ENCODE measurements around the gene SDC1. TPM values are rescaled to one million over a fixed set of nuclear protein-coding genes. Genes with fewer than 3 reads are reported as not detected.

The SDC1 gene
- total RNA-seq, 1 experiment from 2014 or later: 26.5 TPM

DNA sequence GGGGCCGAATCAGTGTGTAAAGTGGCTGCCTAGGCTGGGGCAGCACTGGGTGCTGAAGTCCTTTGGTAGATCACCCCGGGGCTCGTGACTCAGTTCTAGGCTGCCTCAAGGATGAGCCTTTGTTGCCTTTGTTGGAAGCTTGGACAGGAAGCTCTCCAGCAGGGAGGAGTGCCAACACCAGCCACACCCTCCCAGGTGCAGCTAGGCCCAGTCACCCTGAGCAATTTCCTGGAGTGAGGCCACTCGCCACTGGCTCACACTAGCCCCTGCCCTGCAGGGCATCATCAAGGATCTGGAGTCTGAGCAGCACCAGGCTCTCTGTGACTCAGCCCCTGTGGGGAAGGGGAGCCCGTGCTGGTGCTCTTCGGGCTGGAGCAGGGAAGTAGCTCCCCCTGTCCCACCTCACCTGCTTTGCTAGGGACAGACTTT lies 6.7 kb upstream of the SDC1 start:
- no peak for DNase-seq (ENCODE audit: low read depth, low spot score)
- in situ Hi-C loops (cut with HindIII; ENCODE audit: low pct_unique_long_range_greater_than_20kb, low sequenced_read_pairs): no loop called here

DNA sequence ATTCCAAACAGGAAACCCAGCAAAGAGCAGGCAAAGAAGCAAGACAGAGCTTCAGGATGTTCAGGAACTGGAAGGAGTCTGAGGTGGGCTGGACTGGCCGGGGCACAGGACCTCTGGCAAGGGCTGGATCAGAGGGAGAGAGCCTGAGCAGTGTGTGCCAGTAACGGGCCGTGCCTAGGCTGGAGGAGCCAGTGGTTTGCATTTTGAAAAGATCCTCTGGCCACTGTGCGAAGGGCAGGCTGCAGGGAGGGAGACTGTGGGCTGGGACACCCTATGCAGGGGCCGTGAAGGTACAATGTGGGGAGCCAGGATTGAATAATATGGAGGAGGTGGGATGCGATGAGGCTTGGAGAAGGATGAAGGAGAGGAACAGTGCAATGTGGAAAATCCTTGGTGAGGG lies 6.2 kb upstream of the SDC1 start:
- in situ Hi-C loops (cut with HindIII; ENCODE audit: low pct_unique_long_range_greater_than_20kb, low sequenced_read_pairs): no loop called here
- DNase-seq (ENCODE audit: low read depth, low spot score): no peak

DNA sequence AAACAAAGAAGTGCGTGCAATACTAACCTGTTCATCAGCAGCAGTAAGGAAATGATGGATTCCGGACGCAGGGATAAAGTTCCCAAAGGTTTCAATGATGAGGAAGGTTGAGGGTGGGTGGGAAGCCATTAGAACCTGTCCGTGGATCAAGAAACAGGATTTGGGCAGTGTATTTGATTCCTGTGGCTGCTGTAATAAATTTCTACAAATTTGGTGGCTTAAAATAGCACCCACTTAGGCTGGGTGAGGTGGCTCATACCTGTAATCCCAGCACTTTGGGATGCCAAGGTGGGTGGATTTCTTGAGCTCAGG lies 5.1 kb upstream of the SDC1 start:
- in situ Hi-C loops (cut with HindIII; ENCODE audit: low pct_unique_long_range_greater_than_20kb, low sequenced_read_pairs): no loop called here
- DNase-seq (ENCODE audit: low read depth, low spot score): no peak

DNA sequence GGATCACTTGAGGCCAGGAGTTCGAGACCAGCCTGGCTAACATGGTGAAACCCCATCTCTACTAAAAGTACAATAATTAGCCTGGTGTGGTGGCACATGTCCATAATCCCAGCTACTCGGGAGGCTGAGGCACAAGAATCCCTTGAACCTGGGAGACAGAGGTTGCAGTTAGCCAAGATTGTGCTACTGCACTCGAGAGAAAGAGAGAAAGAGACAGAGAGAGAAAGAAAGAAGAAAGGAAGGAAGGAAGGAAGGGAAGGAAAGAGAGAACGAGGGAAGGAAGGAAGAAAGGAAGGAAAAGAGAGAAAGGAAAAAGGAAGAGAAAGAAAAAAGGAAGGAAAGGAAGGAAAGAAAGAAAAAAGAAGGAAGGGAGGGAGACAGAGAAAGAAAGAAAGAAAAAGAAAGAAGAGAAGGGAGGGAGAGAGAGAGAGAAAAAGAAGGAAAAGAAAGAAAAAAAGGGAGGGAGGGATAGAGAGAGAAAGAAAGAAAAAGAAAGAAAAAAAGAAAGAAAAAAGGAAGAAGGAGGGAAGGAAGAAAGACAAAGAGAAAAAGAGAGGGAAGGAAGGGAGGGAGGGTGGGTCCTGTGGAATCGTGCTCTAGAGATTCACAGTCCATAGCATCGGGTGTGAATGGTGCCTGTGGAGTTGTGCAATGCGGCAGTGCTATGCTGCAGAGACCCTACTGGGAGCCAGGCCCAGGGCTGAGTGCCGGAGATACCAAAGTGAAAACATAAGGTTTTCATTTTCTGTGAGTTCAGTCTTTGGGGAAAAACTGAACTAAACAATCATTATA lies 4.6 kb upstream of the SDC1 start:
- in situ Hi-C loops (cut with HindIII; ENCODE audit: low pct_unique_long_range_greater_than_20kb, low sequenced_read_pairs): no loop called here

DNA sequence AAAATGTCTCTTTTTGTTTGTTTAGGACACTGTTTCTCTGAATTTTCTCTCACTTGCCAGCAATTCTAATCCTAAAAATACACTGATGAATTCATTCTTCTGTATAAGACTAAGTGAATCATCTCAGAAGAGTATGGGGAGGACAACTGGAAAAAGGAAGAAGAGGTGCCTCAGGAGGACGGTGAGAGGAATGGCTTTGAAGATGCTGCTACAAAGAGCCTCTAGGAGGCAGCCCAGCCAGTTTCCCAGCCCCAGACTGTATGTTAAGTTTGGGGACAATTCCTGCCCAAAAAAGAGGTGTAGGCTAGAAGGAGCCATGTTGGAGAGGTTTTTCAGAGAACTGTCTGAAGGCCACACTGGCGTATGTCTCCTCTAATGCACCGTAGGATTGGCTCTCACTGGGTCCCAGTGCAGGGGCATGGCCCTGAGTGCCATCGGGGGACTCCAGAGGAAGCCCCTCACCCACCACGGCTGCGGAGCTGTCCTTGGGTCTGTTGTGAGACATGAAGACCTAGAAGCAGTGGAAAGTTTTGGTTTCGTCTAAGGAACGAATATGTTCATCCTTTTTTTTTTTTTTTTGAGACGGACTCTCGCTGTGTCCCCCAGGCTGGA lies 3.1 kb upstream of the SDC1 start:
- in situ Hi-C loops (cut with HindIII; ENCODE audit: low pct_unique_long_range_greater_than_20kb, low sequenced_read_pairs): no loop called here
- DNase-seq (ENCODE audit: low read depth, low spot score): no peak

More for the DNA sequence above, 4.6 kb upstream of the SDC1 start:
- no peak for DNase-seq (ENCODE audit: low read depth, low spot score)

GRCh38 chr2:20226152-20226545 lies 1.2 kb upstream of the SDC1 start:
- DNase-seq (ENCODE audit: low read depth, low spot score): no peak
- in situ Hi-C loops (cut with HindIII; ENCODE audit: low pct_unique_long_range_greater_than_20kb, low sequenced_read_pairs): no loop called here

GRCh38 chr2:20225294-20226151 lies 593 bp upstream of the SDC1 start:
- in situ Hi-C loops (cut with HindIII; ENCODE audit: low pct_unique_long_range_greater_than_20kb, low sequenced_read_pairs): no loop called here
- peak; percentile 61 for DNase-seq (ENCODE audit: low read depth, low spot score)

GRCh38 chr2:20224164-20224715 lies 690 bp downstream of the SDC1 start:
- in situ Hi-C loops (cut with HindIII; ENCODE audit: low pct_unique_long_range_greater_than_20kb, low sequenced_read_pairs): no loop called here
- no peak for DNase-seq (ENCODE audit: low read depth, low spot score)

DNA sequence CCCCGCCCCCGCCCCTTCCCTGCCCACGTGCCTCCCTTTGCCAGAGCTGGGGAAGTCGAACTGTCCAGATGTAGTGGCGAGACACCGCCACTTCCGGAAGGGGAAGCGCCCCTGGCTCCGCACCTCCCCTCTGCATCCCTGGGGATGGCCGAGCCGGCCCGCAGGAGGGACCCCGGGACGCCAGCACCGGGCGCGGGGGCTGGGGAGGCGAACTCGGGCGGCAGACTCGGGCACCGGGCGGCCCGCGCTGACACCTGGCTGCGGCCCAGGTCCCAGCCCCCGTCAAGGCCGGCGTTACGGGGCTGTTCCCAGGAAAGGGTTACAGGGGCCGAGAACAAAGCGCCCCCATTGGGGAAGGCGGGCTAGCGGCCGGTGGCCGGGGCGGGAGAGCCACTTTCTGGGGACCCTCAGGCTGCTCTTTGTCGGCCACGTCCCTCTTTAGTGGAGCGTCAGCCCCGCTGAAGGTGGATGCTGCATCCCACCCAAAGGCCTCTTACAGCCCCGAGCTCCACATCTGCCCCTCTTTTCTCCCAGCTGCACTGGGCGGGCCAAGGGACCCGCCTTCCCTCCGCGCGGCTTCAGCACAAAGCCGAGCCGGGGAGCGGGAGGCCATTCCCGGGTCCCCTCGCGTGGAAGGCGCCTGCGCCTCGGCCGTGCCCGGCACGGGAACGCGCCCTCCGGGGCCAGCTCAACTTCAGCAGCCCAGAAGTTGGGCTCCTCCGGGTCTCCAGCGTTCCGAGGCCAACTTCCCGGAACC lies 1.3 kb downstream of the SDC1 start:
- in situ Hi-C loops (cut with HindIII; ENCODE audit: low pct_unique_long_range_greater_than_20kb, low sequenced_read_pairs): no loop called here
- peak; percentile 44 for DNase-seq (ENCODE audit: low read depth, low spot score)

DNA sequence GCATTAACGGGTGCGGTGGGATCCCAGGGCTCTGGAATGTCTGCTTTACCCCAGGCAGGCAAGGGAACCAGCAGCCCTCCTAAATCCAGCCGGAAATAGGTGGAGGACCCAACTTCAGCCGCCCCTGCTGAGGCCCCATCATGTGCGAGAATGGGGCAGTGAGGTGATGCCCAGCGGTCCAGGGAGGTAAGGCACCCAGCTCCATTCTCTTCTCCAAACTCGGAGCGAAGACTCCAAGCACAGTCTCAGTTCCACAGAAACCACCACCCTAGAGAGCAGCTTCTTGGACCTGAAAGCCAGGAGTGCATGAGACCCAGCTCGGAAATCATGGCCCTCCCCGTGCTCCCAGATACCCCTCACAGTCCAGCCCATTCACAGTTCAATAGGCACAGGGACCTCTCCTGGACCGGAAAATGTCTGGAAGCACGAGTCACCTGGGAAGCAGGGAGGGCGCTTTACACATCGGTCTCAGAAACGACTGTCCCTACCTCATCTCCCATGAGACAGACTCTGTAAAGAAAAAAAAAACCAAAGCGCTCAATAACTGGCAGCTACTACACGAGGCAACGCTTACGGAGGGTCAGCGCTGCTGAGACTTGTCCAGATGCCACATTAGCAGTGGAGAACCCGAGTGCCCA lies 2.0 kb downstream of the SDC1 start:
- DNase-seq (ENCODE audit: low read depth, low spot score): no peak
- in situ Hi-C loops (cut with HindIII; ENCODE audit: low pct_unique_long_range_greater_than_20kb, low sequenced_read_pairs): no loop called here

GRCh38 chr2:20222014-20222768 lies 2.7 kb downstream of the SDC1 start:
- in situ Hi-C loops (cut with HindIII; ENCODE audit: low pct_unique_long_range_greater_than_20kb, low sequenced_read_pairs): no loop called here
- DNase-seq (ENCODE audit: low read depth, low spot score): no peak

DNA sequence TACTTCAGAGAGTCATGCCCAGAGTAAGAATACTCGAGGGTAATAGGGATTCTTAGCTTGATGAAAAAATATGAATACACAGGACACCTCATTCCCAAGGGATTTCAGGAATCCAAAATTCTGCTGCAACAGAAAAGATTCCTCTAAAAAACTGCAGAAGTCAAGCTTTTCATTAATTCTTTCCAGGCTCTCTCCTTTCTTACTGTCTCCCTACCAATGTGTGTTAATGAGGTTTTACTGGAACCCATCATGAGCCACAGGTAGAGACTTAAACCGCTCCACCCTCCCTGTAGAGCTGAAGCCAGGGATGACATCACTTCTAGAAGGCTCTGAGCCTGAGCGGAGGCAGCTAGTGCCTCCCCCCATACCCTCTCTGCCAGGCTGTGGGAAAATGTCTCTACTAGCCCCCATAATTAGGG lies 3.4 kb downstream of the SDC1 start:
- in situ Hi-C loops (cut with HindIII; ENCODE audit: low pct_unique_long_range_greater_than_20kb, low sequenced_read_pairs): no loop called here
- no peak for DNase-seq (ENCODE audit: low read depth, low spot score)

- in situ Hi-C loops (cut with HindIII; ENCODE audit: low pct_unique_long_range_greater_than_20kb, low sequenced_read_pairs): no loop called here
- no peak for DNase-seq (ENCODE audit: low read depth, low spot score)
Measured at GRCh38 chr2:20220806-20221554, 4.0 kb downstream of the SDC1 start.

DNA sequence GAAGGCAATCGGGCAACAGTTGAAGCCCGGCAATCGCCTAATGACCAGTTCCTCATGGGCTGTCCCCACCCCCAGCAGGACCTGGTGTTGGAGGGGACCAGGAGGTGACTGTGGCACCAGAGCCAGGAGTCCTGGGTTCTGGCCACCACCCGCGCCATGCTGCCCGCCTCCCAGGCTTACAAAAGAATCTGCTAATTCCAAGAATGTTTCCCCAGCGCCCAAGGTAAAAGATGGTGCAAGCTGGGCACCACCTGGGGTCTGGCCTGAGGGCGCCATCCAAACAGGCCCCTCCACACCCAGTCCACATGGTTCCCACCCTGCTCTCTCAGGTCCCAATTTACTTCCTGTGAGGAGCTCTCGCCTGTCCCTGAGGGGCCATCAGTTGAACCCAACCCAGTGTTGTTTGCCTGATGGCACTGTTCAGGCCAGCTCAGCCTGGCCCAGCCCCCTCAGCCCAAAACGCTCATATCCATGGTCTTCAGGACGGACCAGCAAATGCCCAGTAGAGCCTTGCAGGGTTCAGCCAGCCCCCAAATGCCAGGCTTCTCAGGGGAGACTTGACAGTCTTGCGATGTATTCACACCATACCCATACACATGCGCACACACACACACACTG lies 5.1 kb downstream of the SDC1 start:
- in situ Hi-C loops (cut with HindIII; ENCODE audit: low pct_unique_long_range_greater_than_20kb, low sequenced_read_pairs): no loop called here
- DNase-seq (ENCODE audit: low read depth, low spot score): no peak
